H9 (cell line): ENCODE data around the gene APCS. TPM values are rescaled to one million over a fixed set of nuclear protein-coding genes. Genes with fewer than 3 reads are reported as not detected.

Source experiments
- DNase-seq: peaks from one replicate; pipeline ENCODE4 v3.0.0-alpha.2; 2017
- H2AFZ ChIP-seq: one replicate; pipeline ENCODE4 v1.6.1; 2013; ENCODE audit warnings: mild to moderate bottlenecking, low read length, control low read depth, moderate library complexity
- H2AK5ac ChIP-seq: 2 replicates; pipeline ENCODE4 v1.6.1; 2013; ENCODE audit warnings: low read length, control low read depth, mixed read lengths; ENCODE audit not compliant: insufficient read length
- H2BK120ac ChIP-seq: one replicate; pipeline ENCODE4 v1.6.1; 2013; ENCODE audit warnings: low read depth, mild to moderate bottlenecking, low read length, control low read depth, inconsistent platforms; ENCODE audit not compliant: poor library complexity, severe bottlenecking
- H2BK12ac ChIP-seq: 2 replicates; pipeline ENCODE4 v1.6.1; 2013; ENCODE audit warnings: low read length, control low read depth, mixed read lengths, low read depth; ENCODE audit not compliant: insufficient read length
- H2BK15ac ChIP-seq: 2 replicates; pipeline ENCODE4 v1.6.1; 2013; ENCODE audit warnings: low read depth, low read length, control low read depth
- H2BK20ac ChIP-seq: one replicate; pipeline ENCODE4 v1.6.1; 2013; ENCODE audit warnings: low read depth, mild to moderate bottlenecking, low read length, control low read depth, inconsistent platforms; ENCODE audit not compliant: poor library complexity, severe bottlenecking
- H2BK5ac ChIP-seq: 2 replicates; pipeline ENCODE4 v1.6.1; 2013; ENCODE audit warnings: low read length, control low read depth, mixed read lengths; ENCODE audit not compliant: insufficient read length
- H3K14ac ChIP-seq: 2 replicates; pipeline ENCODE4 v1.6.1; 2013; ENCODE audit warnings: low read length, control low read depth; ENCODE audit not compliant: insufficient read depth
- H3K18ac ChIP-seq: 2 replicates; pipeline ENCODE4 v1.6.1; 2013; ENCODE audit warnings: low read depth, mild to moderate bottlenecking, mixed read lengths, low read length, control low read depth; ENCODE audit not compliant: insufficient read length
- H3K23ac ChIP-seq: 2 replicates; pipeline ENCODE4 v1.6.1; 2013; ENCODE audit warnings: low read length, control low read depth, mixed read lengths, low read depth; ENCODE audit not compliant: insufficient read length
- H3K23me2 ChIP-seq: 2 replicates; pipeline ENCODE4 v1.6.1; 2013; ENCODE audit warnings: low read depth, mild to moderate bottlenecking, mixed read lengths, low read length, control low read depth; ENCODE audit not compliant: insufficient read length, poor library complexity, severe bottlenecking
- H3K27ac ChIP-seq: 2 replicates; pipeline ENCODE4 v1.5.1; 2013; ENCODE audit warnings: low read length, control low read depth, mixed read lengths, low read depth; ENCODE audit not compliant: insufficient read length
- H3K27me3 ChIP-seq: 2 replicates; pipeline ENCODE4 v1.6.1; 2013; ENCODE audit warnings: low read length, control low read depth, inconsistent platforms; ENCODE audit not compliant: insufficient read depth
- H3K4ac ChIP-seq: 2 replicates; pipeline ENCODE4 v1.6.1; 2013; ENCODE audit warnings: low read depth, mild to moderate bottlenecking, control low read depth, inconsistent platforms, low read length, moderate library complexity
- H3K4me1 ChIP-seq: 2 replicates; pipeline ENCODE4 v1.6.1; 2013; ENCODE audit warnings: low read length, control low read depth, inconsistent platforms; ENCODE audit not compliant: insufficient read depth
- H3K4me2 ChIP-seq: 2 replicates; pipeline ENCODE4 v1.6.1; 2013; ENCODE audit warnings: low read length, control low read depth, mixed read lengths; ENCODE audit not compliant: insufficient read length, insufficient read depth
- H3K56ac ChIP-seq: 2 replicates; pipeline ENCODE4 v1.6.1; 2013; ENCODE audit warnings: low read depth, mild to moderate bottlenecking, mixed read lengths, low read length, control low read depth; ENCODE audit not compliant: insufficient read length
- H3K79me1 ChIP-seq: 2 replicates; pipeline ENCODE4 v1.6.1; 2013; ENCODE audit warnings: low read depth, mild to moderate bottlenecking, moderate library complexity, low read length, control low read depth, inconsistent platforms; ENCODE audit not compliant: insufficient read depth, poor library complexity, severe bottlenecking
- H3K79me2 ChIP-seq: 2 replicates; pipeline ENCODE4 v1.6.1; 2013; ENCODE audit warnings: low read length, control low read depth, inconsistent platforms; ENCODE audit not compliant: insufficient read depth
- H3K9ac ChIP-seq: 2 replicates; pipeline ENCODE4 v1.6.1; 2013; ENCODE audit warnings: low read length, control low read depth, mixed read lengths; ENCODE audit not compliant: insufficient read length; ENCODE audit errors: extremely low read depth
- H3K9me3 ChIP-seq: one replicate; pipeline ENCODE4 v1.6.1; 2013; ENCODE audit warnings: low read depth, low read length, inconsistent platforms; ENCODE audit not compliant: control insufficient read depth
- H3T11ph ChIP-seq: one replicate; pipeline ENCODE4 v1.6.1; 2013; ENCODE audit warnings: mild to moderate bottlenecking, low read length, control low read depth, inconsistent platforms
- H4K20me1 ChIP-seq: one replicate; pipeline ENCODE4 v1.6.1; 2013; ENCODE audit not compliant: control insufficient read depth, insufficient read length, insufficient read depth
- H4K5ac ChIP-seq: 2 replicates; pipeline ENCODE4 v1.6.1; 2013; ENCODE audit warnings: low read depth, mild to moderate bottlenecking, mixed read lengths, low read length, control low read depth; ENCODE audit not compliant: insufficient read length
- H4K8ac ChIP-seq: replicated peaks from 2 replicates; pipeline ENCODE4 v1.6.1; 2013; ENCODE audit warnings: low read length, control low read depth, mixed read lengths, low read depth; ENCODE audit not compliant: insufficient read length
- H4K91ac ChIP-seq: 2 replicates; pipeline ENCODE4 v1.6.1; 2013; ENCODE audit warnings: low read depth, mild to moderate bottlenecking, moderate library complexity, mixed read lengths, low read length, control low read depth; ENCODE audit not compliant: insufficient read length
- H3K27ac Mint-ChIP-seq, 3 experiments: 2 replicates in 2 of 3; 3 replicates in 1 of 3; pipeline ENCODE4 v1.8.0; 2020 to 2021; ENCODE audit warnings: mixed read lengths in 3 of 3, mild to moderate bottlenecking in 1 of 3, moderate library complexity in 1 of 3
- H3K27me3 Mint-ChIP-seq: 2 replicates; pipeline ENCODE4 v1.8.0; 2021; ENCODE audit warnings: low read depth, mild to moderate bottlenecking, moderate library complexity, mixed read lengths
- H3K36me3 Mint-ChIP-seq, 3 experiments: 2 replicates in 2 of 3; 3 replicates in 1 of 3; pipeline ENCODE4 v1.8.0; 2020 to 2021; ENCODE audit warnings: low read depth in 3 of 3, mixed read lengths in 3 of 3; ENCODE audit not compliant: insufficient read depth in 1 of 3
- H3K4me1 Mint-ChIP-seq, 2 experiments: 2 replicates each; pipeline ENCODE4 v1.8.0; 2020; ENCODE audit warnings: mixed read lengths in 2 of 2
- H3K4me3 Mint-ChIP-seq, 2 experiments: 2 replicates in 1 of 2; 3 replicates in 1 of 2; pipeline ENCODE4 v1.8.0; 2020 to 2021; ENCODE audit warnings: mild to moderate bottlenecking in 2 of 2, mixed read lengths in 2 of 2, moderate library complexity in 1 of 2
- H3K9me3 Mint-ChIP-seq, 2 experiments: 2 replicates in 1 of 2; 3 replicates in 1 of 2; pipeline ENCODE4 v1.8.0; 2020; ENCODE audit warnings: mild to moderate bottlenecking in 2 of 2, mixed read lengths in 2 of 2, moderate library complexity in 1 of 2
- WGBS: extraction: QIAGEN DNeasy Blood & Tissue Kit; methylation state at CpG from one replicate; pipeline ENCODE4 v1.1.7; 2013; ENCODE audit warnings: missing lambda C conversion rate, low lambda C conversion rate, mixed read lengths; ENCODE audit not compliant: insufficient read length; ENCODE audit errors: extremely low coverage; 5-methylcytosine and 5-hydroxymethylcytosine counted together
- total RNA-seq: library from RNA; stranded (reverse); gene quantifications from 2 replicates; pipeline ENCODE4 v1.2.1, GENCODE V29; 2021
- TF ChIP-seq, protein P1 (sequence below): fragments of 200-600 bp; sonication (generic); conservative IDR thresholded peaks from 3 replicates; pipeline ENCODE4 v1.8.0; 2021; ENCODE audit warnings: antibody characterized with exemption, mild to moderate bottlenecking

Gene APCS
- total RNA-seq, 1 experiment from 2014 or later = not detected

DNA sequence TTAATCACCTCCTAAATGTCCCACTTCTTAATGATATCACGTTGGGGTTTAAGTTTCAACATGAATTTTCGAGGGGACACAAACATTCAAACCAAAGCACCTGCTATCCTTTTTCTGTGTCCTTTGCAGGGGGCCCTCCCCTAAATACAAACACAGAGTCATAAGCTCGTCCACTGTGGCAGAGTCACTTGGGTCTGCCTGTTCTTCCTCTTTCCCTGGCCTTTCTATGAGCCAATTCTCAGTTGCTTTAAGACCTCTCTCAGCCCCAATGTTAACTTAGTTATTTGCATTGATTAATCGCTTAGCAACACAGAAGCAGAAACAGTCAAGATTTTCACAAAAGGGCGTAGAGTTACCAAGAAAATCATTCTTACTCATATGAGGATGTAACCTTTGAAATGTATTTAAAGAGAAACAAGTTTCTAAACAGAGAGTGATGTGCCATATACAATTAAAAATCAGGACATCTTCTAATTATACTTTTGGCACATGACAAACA lies 14.9 kb downstream of the APCS start:
- Histone ChIP-seq H3K9me3 (no peaks in the 10 kb centered on the region), H2BK120ac (no peak overlapping the region), H2AK5ac (no peak overlapping the region), H4K91ac (no peak overlapping the region), H3K56ac (no peak overlapping the region), H3K27me3 (no peaks in the 10 kb centered on the region), H3K79me2 (no peaks in the 10 kb centered on the region), H2BK20ac (no peak overlapping the region), H3K9ac (no peak overlapping the region), H3K4me2 (no peak overlapping the region), H3K4me1 (peaks cover 8% of the 10 kb centered on the region; the same call in 1 of the 2 replicates), H3T11ph (no peak overlapping the region), H4K8ac (no peak overlapping the region), H3K18ac (no peak overlapping the region), H3K79me1 (no peaks in the 10 kb centered on the region), H3K23me2 (no peaks in the 10 kb centered on the region), H2BK12ac (no peak overlapping the region), H4K20me1 (no peaks in the 10 kb centered on the region), H4K5ac (no peak overlapping the region), H2AFZ (no peak overlapping the region), H2BK15ac (no peak overlapping the region), H3K4ac (no peak overlapping the region), H2BK5ac (no peak overlapping the region), H3K27ac (no peak overlapping the region), H3K23ac (no peak overlapping the region), H3K14ac (no peak overlapping the region)
- TF ChIP-seq, protein P1, sequence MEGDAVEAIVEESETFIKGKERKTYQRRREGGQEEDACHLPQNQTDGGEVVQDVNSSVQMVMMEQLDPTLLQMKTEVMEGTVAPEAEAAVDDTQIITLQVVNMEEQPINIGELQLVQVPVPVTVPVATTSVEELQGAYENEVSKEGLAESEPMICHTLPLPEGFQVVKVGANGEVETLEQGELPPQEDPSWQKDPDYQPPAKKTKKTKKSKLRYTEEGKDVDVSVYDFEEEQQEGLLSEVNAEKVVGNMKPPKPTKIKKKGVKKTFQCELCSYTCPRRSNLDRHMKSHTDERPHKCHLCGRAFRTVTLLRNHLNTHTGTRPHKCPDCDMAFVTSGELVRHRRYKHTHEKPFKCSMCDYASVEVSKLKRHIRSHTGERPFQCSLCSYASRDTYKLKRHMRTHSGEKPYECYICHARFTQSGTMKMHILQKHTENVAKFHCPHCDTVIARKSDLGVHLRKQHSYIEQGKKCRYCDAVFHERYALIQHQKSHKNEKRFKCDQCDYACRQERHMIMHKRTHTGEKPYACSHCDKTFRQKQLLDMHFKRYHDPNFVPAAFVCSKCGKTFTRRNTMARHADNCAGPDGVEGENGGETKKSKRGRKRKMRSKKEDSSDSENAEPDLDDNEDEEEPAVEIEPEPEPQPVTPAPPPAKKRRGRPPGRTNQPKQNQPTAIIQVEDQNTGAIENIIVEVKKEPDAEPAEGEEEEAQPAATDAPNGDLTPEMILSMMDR = no peak
- Mint-ChIP-seq H3K27me3 (no peaks in the 10 kb centered on the region; the same call in 1 of the 2 replicates), H3K4me3 (no peak overlapping the region), H3K36me3 (peaks cover 0 to 26% (median 3%) of the 10 kb centered on the region in 3 experiments; a peak in 4 of 7 replicates), H3K4me1 (no peaks in the 10 kb centered on the region), H3K27ac (no peak overlapping the region), H3K9me3 (peaks cover 18 to 76% of the 10 kb centered on the region in 2 experiments)
- DNase-seq = no peak
- no CpG with 5 or more reads among the region's 5 CpGs for WGBS
